Chondrocyte (in vitro differentiated cells): ENCODE data around the gene PARM1. TPM values are rescaled to one million over a fixed set of nuclear protein-coding genes. Genes with fewer than 3 reads are reported as not detected.

Experiments
- DNase-seq: peaks from one replicate; pipeline ENCODE4 v3.0.0; 2021; ENCODE audit warnings: mixed read lengths, low spot score
- H3K27ac Mint-ChIP-seq: one replicate; pipeline ENCODE4 v1.8.0; 2021; ENCODE audit warnings: mild to moderate bottlenecking, moderate library complexity, mixed read lengths; ENCODE audit not compliant: unreplicated experiment
- H3K27me3 Mint-ChIP-seq: 2 replicates; pipeline ENCODE4 v1.8.0; 2021; ENCODE audit warnings: low read depth, mixed read lengths
- H3K36me3 Mint-ChIP-seq: 2 replicates; pipeline ENCODE4 v1.8.0; 2021; ENCODE audit warnings: low read depth, mixed read lengths
- H3K4me1 Mint-ChIP-seq: 2 replicates; pipeline ENCODE4 v1.8.0; 2021; ENCODE audit warnings: low read depth, mild to moderate bottlenecking, mixed read lengths
- H3K4me3 Mint-ChIP-seq: one replicate; pipeline ENCODE4 v1.8.0; 2021; ENCODE audit warnings: mild to moderate bottlenecking, moderate library complexity, mixed read lengths; ENCODE audit not compliant: unreplicated experiment
- H3K9me3 Mint-ChIP-seq: 2 replicates; pipeline ENCODE4 v1.8.0; 2021; ENCODE audit warnings: low read depth, mixed read lengths
- CTCF ChIP-seq: fragments of 200-600 bp; sonication (generic); IDR thresholded peaks from 2 replicates; pipeline ENCODE4 v1.5.0; 2021; ENCODE audit warnings: antibody characterized with exemption, mild to moderate bottlenecking, moderate library complexity
- total RNA-seq: library from RNA; stranded (reverse); gene quantifications from 3 replicates; pipeline ENCODE4 v1.2.1, GENCODE V29; 2021

The PARM1 gene
- total RNA-seq, 1 donor from 2014 or later: 0.90 TPM

GRCh38 chr4:74930162-74930561, 2.8 kb upstream of the PARM1 start:
- no peak overlapping the region for H3K4me3 Mint-ChIP-seq
- peaks cover 47% of the 10 kb centered on the region for H3K27me3 Mint-ChIP-seq
- TF ChIP-seq CTCF: no peak
- no peaks in the 10 kb centered on the region for H3K36me3 Mint-ChIP-seq
- H3K4me1 Mint-ChIP-seq: peaks cover 25% of the 10 kb centered on the region
- H3K9me3 Mint-ChIP-seq: no peaks in the 10 kb centered on the region
- H3K27ac Mint-ChIP-seq: no peak overlapping the region
- no peak for DNase-seq

GRCh38 chr4:74931376-74931775, 1.5 kb upstream of the PARM1 start:
- Mint-ChIP-seq H3K27me3 (peaks cover 45% of the 10 kb centered on the region), H3K36me3 (no peaks in the 10 kb centered on the region), H3K4me1 (peaks cover 25% of the 10 kb centered on the region), H3K27ac (no peak overlapping the region), H3K9me3 (no peaks in the 10 kb centered on the region), H3K4me3 (no peak overlapping the region)
- TF ChIP-seq CTCF: no peak
- DNase-seq: no peak

DNA sequence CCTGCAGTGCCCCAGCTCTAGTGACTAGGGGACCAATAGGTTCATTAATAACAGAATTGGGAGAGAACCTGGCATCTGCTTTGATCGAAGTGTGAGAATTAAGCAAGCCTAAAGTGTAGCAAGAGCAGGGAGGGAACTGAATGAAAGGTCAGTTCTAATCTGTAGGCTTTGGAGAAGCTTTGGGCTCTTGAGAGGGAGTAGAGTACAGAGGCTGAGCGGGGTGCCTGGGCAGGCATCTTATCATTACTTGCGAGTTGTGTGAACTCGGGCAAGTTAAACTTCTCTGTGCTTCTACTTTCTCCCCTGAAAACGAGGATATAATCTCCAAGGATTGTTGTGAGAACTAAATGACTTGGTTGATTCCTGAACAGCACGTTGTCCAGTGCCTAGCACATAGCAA, 906 bp upstream of the PARM1 start:
- no peak for TF ChIP-seq CTCF
- peaks cover 50% of the 10 kb centered on the region for H3K27me3 Mint-ChIP-seq
- no peaks in the 10 kb centered on the region for H3K9me3 Mint-ChIP-seq
- DNase-seq: no peak
- peaks cover 2% of the 10 kb centered on the region for H3K36me3 Mint-ChIP-seq
- peaks cover 25% of the 10 kb centered on the region for H3K4me1 Mint-ChIP-seq
- H3K27ac Mint-ChIP-seq: no peak overlapping the region
- no peak overlapping the region for H3K4me3 Mint-ChIP-seq

DNA sequence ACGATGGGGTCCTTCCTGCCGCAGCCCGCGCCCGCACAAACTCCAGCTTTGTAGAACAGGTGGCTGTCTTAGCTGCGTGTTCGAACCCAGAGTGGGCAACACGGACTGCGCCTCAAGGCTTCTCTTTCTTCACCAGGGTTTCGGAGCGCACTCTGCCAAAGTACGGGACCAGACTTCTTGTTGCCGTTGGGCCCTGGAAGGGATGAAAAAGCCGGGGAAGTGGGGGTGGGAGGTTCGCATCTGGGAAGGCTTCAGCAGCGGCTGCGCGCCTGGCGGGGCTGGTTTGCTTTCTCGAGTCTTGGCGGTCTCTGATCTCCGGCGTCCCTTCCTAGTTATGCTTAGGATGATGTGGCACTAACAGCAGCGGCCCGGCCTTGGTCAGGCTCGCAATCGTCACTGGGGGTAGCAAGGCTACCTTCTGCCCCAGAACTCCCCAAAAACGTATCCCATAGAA, 673 bp downstream of the PARM1 start:
- no peak for DNase-seq
- peak overlapping the region; percentile 78 for H3K4me3 Mint-ChIP-seq
- no peak for TF ChIP-seq CTCF
- H3K4me1 Mint-ChIP-seq: peaks cover 25% of the 10 kb centered on the region
- peak overlapping the region; percentile 54 for H3K27ac Mint-ChIP-seq
- peaks cover 2% of the 10 kb centered on the region for H3K36me3 Mint-ChIP-seq
- no peaks in the 10 kb centered on the region for H3K9me3 Mint-ChIP-seq
- peaks cover 44% of the 10 kb centered on the region for H3K27me3 Mint-ChIP-seq

GRCh38 chr4:74934016-74934831, 1.3 kb downstream of the PARM1 start:
- peaks cover 2% of the 10 kb centered on the region for H3K36me3 Mint-ChIP-seq
- no peaks in the 10 kb centered on the region for H3K9me3 Mint-ChIP-seq
- H3K27ac Mint-ChIP-seq: peak overlapping the region; percentile 54
- H3K4me3 Mint-ChIP-seq: peak overlapping the region; percentile 78
- H3K27me3 Mint-ChIP-seq: peaks cover 44% of the 10 kb centered on the region
- no peak for TF ChIP-seq CTCF
- peaks cover 25% of the 10 kb centered on the region for H3K4me1 Mint-ChIP-seq
- peak; percentile 72 for DNase-seq
